BLaER1 treated with 17β-estradiol and CSF1 and Interleukin-3, amounts not matched to agents 10 nM and 100 nM (cell line): Measurements from ENCODE around the gene CD1B.
"Not testable (repeated sequence)": the region's sequence is repeated elsewhere in the genome, so short reads cannot be mapped to it uniquely, and the experiment has no call there.

Experiments
- H3K27ac ChIP-seq, 11 experiments: shearing (Covaris generic); formaldehyde crosslinking; 2 replicates each; pipeline ENCODE4 v1.8.1; 2022
- H3K27me3 ChIP-seq, 11 experiments: shearing (Covaris generic); formaldehyde crosslinking; 2 replicates each; pipeline ENCODE4 v1.8.1; 2022
- H3K36me3 ChIP-seq, 11 experiments: shearing (Covaris generic); formaldehyde crosslinking; 2 replicates each; pipeline ENCODE4 v1.8.1; 2022
- H3K4me1 ChIP-seq, 10 experiments: shearing (Covaris generic); formaldehyde crosslinking; 2 replicates each; pipeline ENCODE4 v1.8.1; 2022
- H3K4me2 ChIP-seq, 11 experiments: shearing (Covaris generic); formaldehyde crosslinking; 2 replicates each; pipeline ENCODE4 v1.8.1; 2022
- H3K4me3 ChIP-seq, 10 experiments: shearing (Covaris generic); formaldehyde crosslinking; 2 replicates each; pipeline ENCODE4 v1.8.1; 2022
- H3K9ac ChIP-seq, 11 experiments: shearing (Covaris generic); formaldehyde crosslinking; 2 replicates each; pipeline ENCODE4 v1.8.1; 2022
- H3K9me3 ChIP-seq, 11 experiments: shearing (Covaris generic); formaldehyde crosslinking; replicated peaks in 1 of 11; 2 replicates each; pipeline ENCODE4 v1.8.1; 2022
- H4K20me1 ChIP-seq, 11 experiments: shearing (Covaris generic); formaldehyde crosslinking; 2 replicates each; pipeline ENCODE4 v1.8.1; 2022
- Cebpa-rat ChIP-seq, 11 experiments: shearing (Covaris generic); IDR thresholded peaks; 2 replicates each; pipeline ENCODE4 v1.8.1; 2022

Gene CD1B

DNA sequence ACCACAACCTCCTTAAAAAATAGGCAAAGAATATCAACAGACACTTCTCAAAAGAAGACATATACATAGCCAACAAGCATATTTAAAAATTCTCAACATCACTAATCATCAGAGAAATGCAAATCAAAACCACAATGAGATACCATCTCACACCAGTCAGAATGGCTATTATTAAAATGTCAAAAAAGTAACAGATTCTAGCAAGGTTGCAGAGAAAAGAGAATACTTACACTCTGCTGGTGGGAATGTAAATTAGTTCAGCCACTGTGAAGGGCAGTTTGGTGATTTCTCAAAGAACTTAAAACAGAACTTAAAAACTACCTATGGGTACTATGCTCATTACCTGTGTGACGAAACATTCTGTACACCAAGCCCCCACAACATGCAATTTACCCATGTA lies 20.7 kb downstream of the CD1B start:
- H3K4me3 ChIP-seq, result no peak overlapping the region
- H3K27ac ChIP-seq, result no peak overlapping the region
- H3K4me1 ChIP-seq, result no peaks in the 10 kb centered on the region
- H3K9ac ChIP-seq, result no peak overlapping the region
- H3K36me3 ChIP-seq, result no peaks in the 10 kb centered on the region
- H3K9me3 ChIP-seq, result peaks cover 27 to 58% (median 46%) of the 10 kb centered on the region in 11 experiments
- H3K4me2 ChIP-seq, result no peak overlapping the region
- H3K27me3 ChIP-seq, result no peaks in the 10 kb centered on the region
- H4K20me1 ChIP-seq, result no peaks in the 10 kb centered on the region
- no peak for TF ChIP-seq Cebpa-rat (IDR thresholded peaks at IDR 0.05)

DNA sequence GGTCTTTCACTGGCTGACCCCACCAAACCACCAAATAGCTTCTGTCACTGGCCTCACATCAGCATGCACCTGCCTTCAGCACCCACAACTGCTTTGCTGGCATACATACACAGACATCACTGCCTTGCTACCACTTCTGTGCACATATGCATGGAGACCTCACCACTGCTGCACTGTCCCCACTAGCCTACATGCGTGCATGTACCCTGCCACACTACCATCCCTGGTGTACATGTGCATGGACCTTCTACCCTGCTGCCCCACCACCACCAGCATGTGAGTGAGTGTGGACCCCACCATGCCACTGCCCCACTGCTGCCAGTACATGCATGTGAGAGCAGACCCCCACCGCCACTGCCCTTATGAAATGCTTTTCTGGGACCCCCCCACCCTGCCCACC lies 35.5 kb downstream of the CD1B start:
- Histone ChIP-seq H3K4me1 (peaks cover 15 to 20% (median 19%) of the 10 kb centered on the region in 10 experiments), H3K9me3 (peaks cover 46 to 95% (median 74%) of the 10 kb centered on the region in 11 experiments), H3K4me2 (no peak overlapping the region), H3K27me3 (no peaks in the 10 kb centered on the region), H3K4me3 (no peak overlapping the region), H3K9ac (no peak overlapping the region), H3K36me3 (peaks cover 0 to 10% (median 0%) of the 10 kb centered on the region in 11 experiments; a peak in 2 of 22 replicates), H4K20me1 (no peaks in the 10 kb centered on the region), H3K27ac (no peak overlapping the region)
- no peak for TF ChIP-seq Cebpa-rat (IDR thresholded peaks at IDR 0.05)

GRCh38 chr1:158290321-158290844 lies 40.9 kb downstream of the CD1B start:
- Histone ChIP-seq H4K20me1 (no peaks in the 10 kb centered on the region; a peak in 1 of 22 replicates), H3K9ac (peak overlapping the region in 9 of 11 experiments; percentile 1 to 55 (median 27); a peak in 13 of 22 replicates), H3K36me3 (peaks cover 0 to 5% (median 0%) of the 10 kb centered on the region in 11 experiments; a peak in 1 of 22 replicates), H3K27ac (peak overlapping the region in 10 of 11 experiments; percentile 30 to 98 (median 60); a peak in 20 of 22 replicates), H3K4me1 (peaks cover 65 to 74% (median 68%) of the 10 kb centered on the region in 10 experiments), H3K9me3 (peaks cover 4 to 44% (median 32%) of the 10 kb centered on the region in 11 experiments; a peak in 20 of 22 replicates), H3K4me2 (peak overlapping the region; percentile 84 to 97 (median 93)), H3K4me3 (peak overlapping the region in 5 of 10 experiments; percentile 3 to 35 (median 14); a peak in 3 of 20 replicates), H3K27me3 (no peaks in the 10 kb centered on the region; a peak in 1 of 22 replicates)
- peak in 2 of 11 experiments; percentile 13 to 22; a peak in 1 of 22 replicates for TF ChIP-seq Cebpa-rat (IDR thresholded peaks at IDR 0.05)

DNA sequence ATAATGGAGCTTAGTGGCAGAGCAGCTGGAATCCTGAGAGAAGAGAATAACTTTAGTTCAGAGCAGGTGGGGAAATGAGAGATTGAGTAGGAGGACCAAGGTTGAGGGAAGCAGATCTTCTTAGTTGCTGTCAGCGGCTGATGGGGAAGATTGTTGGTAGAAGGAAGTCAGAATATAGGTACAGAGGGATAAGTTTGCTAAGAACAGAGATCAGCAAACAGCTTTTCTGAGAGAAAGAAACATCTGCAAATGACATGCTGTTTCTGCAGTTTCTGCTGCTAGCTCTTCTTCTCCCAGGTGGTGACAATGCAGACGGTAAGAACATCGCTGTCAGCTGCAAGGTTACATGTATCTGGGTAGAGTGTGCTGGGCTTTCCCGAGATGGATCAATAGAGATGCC lies 41.5 kb downstream of the CD1B start, which contains the start of gene CD1C:
CD1C (plus strand) TSS at position 113 of the 400 bp plus-strand sequence; CDS start at position 255, 142 bp downstream.
- Histone ChIP-seq H3K9me3 (peaks cover 0 to 38% (median 27%) of the 10 kb centered on the region in 11 experiments; a peak in 20 of 22 replicates), H3K9ac (peak within 1 kb of the TSS in 9 of 11 experiments; percentile 1 to 55 (median 27); a peak in 14 of 22 replicates), H3K36me3 (peaks cover 0 to 5% (median 0%) of the 10 kb centered on the region in 11 experiments; a peak in 1 of 22 replicates), H3K4me2 (peak within 1 kb of the TSS; percentile 86 to 97 (median 94)), H3K27me3 (no peaks in the 10 kb centered on the region; a peak in 1 of 22 replicates), H3K4me3 (peak within 1 kb of the TSS in 5 of 10 experiments; percentile 3 to 35 (median 14); a peak in 3 of 20 replicates), H4K20me1 (no peaks in the 10 kb centered on the region; a peak in 1 of 22 replicates), H3K4me1 (peaks cover 70 to 79% (median 74%) of the 10 kb centered on the region in 10 experiments), H3K27ac (peak within 1 kb of the TSS in 10 of 11 experiments; percentile 30 to 98 (median 80); a peak in 20 of 22 replicates)
- TF ChIP-seq Cebpa-rat (IDR thresholded peaks at IDR 0.05), result no peak

DNA sequence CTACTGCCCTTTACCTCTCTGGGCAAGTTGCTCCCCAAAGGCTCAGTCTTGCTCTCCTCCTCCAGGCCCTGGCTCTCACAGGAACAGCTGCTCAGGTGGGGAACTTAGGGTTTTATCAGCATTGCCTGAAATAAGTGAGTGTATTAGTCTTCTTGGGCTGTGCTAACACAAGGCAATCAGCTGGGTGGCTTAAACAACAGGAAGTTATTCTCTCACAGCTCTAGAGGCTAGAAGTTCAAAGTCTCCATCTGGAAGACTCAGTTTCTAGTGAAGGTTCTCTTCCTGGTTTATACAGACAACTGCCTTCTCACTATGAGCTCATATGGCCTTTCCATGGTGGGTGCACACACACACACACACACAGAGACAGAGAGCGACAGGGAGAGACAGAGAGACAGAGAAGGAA lies 44.4 kb downstream of the CD1B start:
- peaks cover 0 to 4% (median 0%) of the 10 kb centered on the region in 11 experiments; a peak in 1 of 22 replicates for H3K36me3 ChIP-seq
- peak overlapping the region; percentile 86 to 97 (median 94) for H3K4me2 ChIP-seq
- no peak for TF ChIP-seq Cebpa-rat (IDR thresholded peaks at IDR 0.05)
- no peaks in the 10 kb centered on the region; a peak in 1 of 22 replicates for H3K27me3 ChIP-seq
- peaks cover 90 to 100% (median 96%) of the 10 kb centered on the region in 10 experiments for H3K4me1 ChIP-seq
- H3K9ac ChIP-seq, result peak overlapping the region; percentile 54 to 86 (median 78); a peak in 21 of 22 replicates
- no peaks in the 10 kb centered on the region; a peak in 1 of 22 replicates for H4K20me1 ChIP-seq
- peak overlapping the region; percentile 48 to 98 (median 91); a peak in 21 of 22 replicates for H3K27ac ChIP-seq
- H3K9me3 ChIP-seq, result peaks cover 1 to 17% (median 10%) of the 10 kb centered on the region in 11 experiments; a peak in 19 of 22 replicates
- H3K4me3 ChIP-seq, result peak overlapping the region in 8 of 10 experiments; percentile 38 to 54 (median 45); a peak in 13 of 20 replicates

DNA sequence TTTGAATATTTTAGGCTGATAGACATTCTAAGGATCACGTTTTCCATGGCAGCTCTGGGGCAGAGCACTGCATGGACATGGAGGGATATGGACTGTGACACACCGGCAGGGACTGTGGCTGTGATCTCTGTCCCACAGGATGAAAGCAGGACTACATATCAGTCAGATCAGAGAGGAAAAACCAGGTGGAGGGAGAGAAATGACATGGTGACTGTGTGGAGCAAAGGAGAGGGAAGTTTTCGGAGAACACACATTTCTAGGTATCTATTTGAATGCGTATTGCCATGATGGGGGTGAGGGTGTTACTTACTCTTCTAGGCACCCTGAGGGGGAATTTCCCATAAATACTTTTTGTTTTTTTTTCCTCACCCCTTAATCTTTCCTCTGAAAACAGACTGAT lies 44.8 kb downstream of the CD1B start:
- H3K9ac ChIP-seq, result peak overlapping the region; percentile 54 to 86 (median 78); a peak in 21 of 22 replicates
- H3K27ac ChIP-seq, result peak overlapping the region; percentile 48 to 98 (median 91); a peak in 21 of 22 replicates
- peaks cover 4 to 17% (median 13%) of the 10 kb centered on the region in 11 experiments; a peak in 20 of 22 replicates for H3K9me3 ChIP-seq
- H3K27me3 ChIP-seq, result no peaks in the 10 kb centered on the region; a peak in 1 of 22 replicates
- peaks cover 88 to 96% (median 94%) of the 10 kb centered on the region in 10 experiments for H3K4me1 ChIP-seq
- peak overlapping the region; percentile 86 to 97 (median 94) for H3K4me2 ChIP-seq
- H4K20me1 ChIP-seq, result no peaks in the 10 kb centered on the region; a peak in 1 of 22 replicates
- peaks cover 0 to 4% (median 0%) of the 10 kb centered on the region in 11 experiments; a peak in 1 of 22 replicates for H3K36me3 ChIP-seq
- peak overlapping the region; percentile 12 to 54 (median 42); a peak in 19 of 20 replicates for H3K4me3 ChIP-seq
- TF ChIP-seq Cebpa-rat (IDR thresholded peaks at IDR 0.05), result no peak

- no peaks in the 10 kb centered on the region; a peak in 1 of 22 replicates for H4K20me1 ChIP-seq
- H3K27me3 ChIP-seq, result no peaks in the 10 kb centered on the region; a peak in 1 of 22 replicates
- peak overlapping the region in 8 of 10 experiments; percentile 20 to 54 (median 42); a peak in 12 of 20 replicates for H3K4me3 ChIP-seq
- H3K9me3 ChIP-seq, result peaks cover 5 to 20% (median 19%) of the 10 kb centered on the region in 11 experiments; a peak in 21 of 22 replicates
- TF ChIP-seq Cebpa-rat (IDR thresholded peaks at IDR 0.05), result peak in 9 of 11 experiments; percentile 12 to 76 (median 64); a peak in 13 of 22 replicates
- peaks cover 0 to 4% (median 0%) of the 10 kb centered on the region in 11 experiments; a peak in 1 of 22 replicates for H3K36me3 ChIP-seq
- H3K4me2 ChIP-seq, result peak overlapping the region; percentile 86 to 98 (median 94)
- H3K27ac ChIP-seq, result peak overlapping the region; percentile 48 to 98 (median 91); a peak in 21 of 22 replicates
- H3K9ac ChIP-seq, result peak overlapping the region; percentile 54 to 86 (median 78); a peak in 21 of 22 replicates
- peaks cover 81 to 90% (median 87%) of the 10 kb centered on the region in 10 experiments for H3K4me1 ChIP-seq
These were observed 45.5 kb downstream of the CD1B start for GRCh38 chr1:158285756-158286241.

- H3K9ac ChIP-seq, result peak overlapping the region in 7 of 11 experiments; percentile 32 to 77 (median 65); a peak in 12 of 22 replicates
- no peaks in the 10 kb centered on the region; a peak in 1 of 22 replicates for H4K20me1 ChIP-seq
- peaks cover 17 to 37% (median 34%) of the 10 kb centered on the region in 11 experiments for H3K9me3 ChIP-seq
- no peaks in the 10 kb centered on the region; a peak in 1 of 22 replicates for H3K27me3 ChIP-seq
- H3K36me3 ChIP-seq, result peaks cover 0 to 4% (median 0%) of the 10 kb centered on the region in 11 experiments; a peak in 1 of 22 replicates
- peak overlapping the region; percentile 83 to 98 (median 93) for H3K4me2 ChIP-seq
- peak overlapping the region in 6 of 10 experiments; percentile 12 to 42 (median 32); a peak in 7 of 20 replicates for H3K4me3 ChIP-seq
- peak overlapping the region in 10 of 11 experiments; percentile 51 to 98 (median 92); a peak in 21 of 22 replicates for H3K27ac ChIP-seq
- peak in 2 of 11 experiments; percentile 30 to 65; a peak in 3 of 22 replicates for TF ChIP-seq Cebpa-rat (IDR thresholded peaks at IDR 0.05)
- peaks cover 63 to 71% (median 69%) of the 10 kb centered on the region in 10 experiments for H3K4me1 ChIP-seq
These were observed 47.4 kb downstream of the CD1B start for GRCh38 chr1:158283965-158284364.

GRCh38 chr1:158282421-158282820 lies 48.9 kb downstream of the CD1B start:
- peak overlapping the region; percentile 26 to 98 (median 78); a peak in 21 of 22 replicates for H3K4me2 ChIP-seq
- H3K36me3 ChIP-seq, H3K27me3 ChIP-seq, H3K9ac ChIP-seq, H4K20me1 ChIP-seq: not testable (repeated sequence)
- H3K27ac ChIP-seq, result peak overlapping the region in 7 of 11 experiments; percentile 20 to 98 (median 50); a peak in 14 of 22 replicates
- peaks cover 48 to 56% (median 53%) of the 10 kb centered on the region in 10 experiments for H3K4me1 ChIP-seq
- peaks cover 20 to 42% (median 39%) of the 10 kb centered on the region in 11 experiments for H3K9me3 ChIP-seq
- peak overlapping the region in 5 of 10 experiments; percentile 2 to 44 (median 18); a peak in 5 of 20 replicates for H3K4me3 ChIP-seq
